ENCODE measurements around the gene DUSP1.

GRCh38 chr5:172765766-172766286 lies 5.2 kb downstream of the DUSP1 start:
- no peak for TF ChIP-seq CTCF (conservative IDR thresholded peaks at IDR 0.05 in 1 of 2, IDR thresholded peaks at IDR 0.05 in 1 of 2; ENCODE audit: extremely low read depth in 1 of 2, insufficient read depth in 1 of 2, low read depth in 1 of 2, low read length in 2 of 2)
- no peak for TF ChIP-seq EZH2 (IDR thresholded peaks at IDR 0.05; ENCODE audit: borderline replicate concordance, low read length)

Measured in mammary epithelial cell (primary cell).